Spinal cord (tissue), 10 donors: ENCODE data around the gene SMURF1. TPM values are rescaled to one million over a fixed set of nuclear protein-coding genes. Genes with fewer than 3 reads are reported as not detected.
A peak's percentile ranks its signal among the peaks of the same experiment; 100 is the strongest.

ENCODE experiments used
- DNase-seq, 6 donors: peaks; one replicate each; pipeline versions ENCODE4 v3.0.0 to v3.0.0-alpha.2; 2013 to 2015; ENCODE audit warnings: low spot score in 6 of 6, low read depth in 4 of 6
- H3K27ac ChIP-seq: one replicate; pipeline ENCODE4 v1.5.1; 2013; ENCODE audit warnings: low read depth, low read length, control low read depth
- H3K27me3 ChIP-seq: one replicate; pipeline ENCODE4 v1.6.1; 2013; ENCODE audit warnings: low read length; ENCODE audit not compliant: control insufficient read depth, insufficient read depth
- H3K36me3 ChIP-seq: one replicate; pipeline ENCODE4 v1.6.1; 2013; ENCODE audit warnings: low read length; ENCODE audit not compliant: control insufficient read depth, insufficient read depth
- H3K4me1 ChIP-seq: one replicate; pipeline ENCODE4 v1.6.1; 2013; ENCODE audit warnings: low read length; ENCODE audit not compliant: control insufficient read depth, insufficient read depth
- H3K4me3 ChIP-seq: one replicate; pipeline ENCODE4 v1.5.1; 2013; ENCODE audit warnings: low read depth, low read length, control low read depth
- H3K9me3 ChIP-seq: one replicate; pipeline ENCODE4 v1.6.1; 2013; ENCODE audit warnings: low read length; ENCODE audit not compliant: control insufficient read depth, insufficient read depth
- WGBS: methylation state at CpG from one replicate; pipeline ENCODE4 v1.1.5; 2013; ENCODE audit warnings: missing lambda C conversion rate; ENCODE audit not compliant: insufficient coverage; 5-methylcytosine and 5-hydroxymethylcytosine counted together
- polyA plus RNA-seq, 2 donors: library from polyadenylated mRNA; unstranded; fragments of 120-200 nt; gene quantifications; one replicate each; pipeline ENCODE4 v1.2.1, GENCODE V29; 2013; ENCODE audit not compliant: insufficient read length in 2 of 2
- total RNA-seq, 2 donors: library from RNA; depleted of rRNA in 1 of 2; stranded (reverse); fragments of 120-200 nt in 1 of 2; fragments of >200 nt in 1 of 2; gene quantifications; one replicate each; pipeline versions ENCODE4 v1.2.3 to v1.2.4, GENCODE V29; 2013 to 2014
- donor health status: healthy.

Gene SMURF1
- total and polyA plus RNA-seq, 4 donors = 22.7 to 28.8 (median 26.8) TPM

DNA sequence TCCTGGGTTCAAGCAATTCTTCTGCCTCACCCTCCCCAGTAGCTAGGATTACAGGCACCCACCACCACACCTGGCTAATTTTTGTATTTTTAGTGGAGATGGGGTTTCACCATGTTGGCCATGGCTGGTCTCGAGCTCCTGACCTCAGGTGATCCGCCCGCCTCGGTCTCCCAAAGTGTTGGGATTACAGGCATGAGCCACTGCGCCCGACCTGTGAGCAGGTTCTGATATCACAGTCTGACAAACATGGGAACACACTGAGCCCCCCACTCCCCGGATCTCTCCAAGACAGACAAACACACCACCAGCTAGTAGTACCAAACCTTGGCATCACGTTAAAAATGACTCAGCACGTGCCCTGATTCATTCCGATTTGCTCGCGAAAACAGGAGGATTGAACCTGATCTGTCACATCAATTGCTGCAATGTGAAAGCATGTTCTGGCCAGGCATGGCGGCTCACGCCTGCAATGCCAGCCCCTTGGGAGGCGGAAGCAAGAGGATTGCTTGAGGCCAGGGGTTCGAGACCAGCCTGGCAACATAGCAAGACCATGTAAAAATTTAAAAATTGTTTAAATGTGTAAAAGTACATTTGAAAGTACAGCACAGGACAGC, 106.5 kb downstream of the SMURF1 start:
- no peak for DNase-seq

DNA sequence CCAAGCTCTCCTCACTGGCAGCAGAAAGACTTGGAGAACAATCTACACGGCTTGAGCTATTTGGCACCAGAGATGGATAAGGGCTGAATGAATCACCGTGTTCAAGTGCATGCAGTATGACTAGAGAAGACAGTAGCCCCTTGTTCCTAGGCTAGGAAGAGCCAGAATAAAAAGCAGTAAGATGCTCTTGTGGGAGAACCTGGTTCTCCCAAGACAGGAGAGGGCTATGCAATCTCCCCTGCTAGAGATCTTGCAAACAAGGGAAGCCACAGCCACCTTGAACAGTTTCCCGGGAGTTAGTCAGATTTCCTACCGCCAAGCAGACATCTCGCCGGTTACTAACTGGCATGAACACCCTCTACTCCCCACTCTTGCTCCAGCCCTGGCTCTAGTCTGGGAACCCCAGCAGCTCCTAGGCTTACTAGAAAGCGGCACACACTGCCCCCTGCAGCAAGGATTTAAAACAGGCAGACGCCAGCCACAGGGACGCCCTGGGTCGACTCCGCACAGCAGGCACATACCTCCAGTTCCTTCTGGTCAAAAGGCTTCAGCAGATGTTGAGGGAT, 107.3 kb downstream of the SMURF1 start:
- Histone ChIP-seq H3K9me3 (no peaks in the 10 kb centered on the region), H3K36me3 (peaks cover 93% of the 10 kb centered on the region), H3K4me1 (peaks cover 29% of the 10 kb centered on the region), H3K27me3 (no peaks in the 10 kb centered on the region), H3K4me3 (no peak overlapping the region), H3K27ac (no peak overlapping the region)
- 62% methylated on average over 11 of the region's 11 CpGs for WGBS
- peak in 1 of 6 donors; percentile 66 for DNase-seq

More for the DNA sequence above, 106.5 kb downstream of the SMURF1 start:
- Histone ChIP-seq H3K9me3 (no peaks in the 10 kb centered on the region), H3K36me3 (peaks cover 92% of the 10 kb centered on the region), H3K4me3 (no peak overlapping the region), H3K27me3 (no peaks in the 10 kb centered on the region), H3K4me1 (peaks cover 29% of the 10 kb centered on the region), H3K27ac (no peak overlapping the region)
- WGBS = over 99% methylated on average over 16 of the region's 16 CpGs

DNA sequence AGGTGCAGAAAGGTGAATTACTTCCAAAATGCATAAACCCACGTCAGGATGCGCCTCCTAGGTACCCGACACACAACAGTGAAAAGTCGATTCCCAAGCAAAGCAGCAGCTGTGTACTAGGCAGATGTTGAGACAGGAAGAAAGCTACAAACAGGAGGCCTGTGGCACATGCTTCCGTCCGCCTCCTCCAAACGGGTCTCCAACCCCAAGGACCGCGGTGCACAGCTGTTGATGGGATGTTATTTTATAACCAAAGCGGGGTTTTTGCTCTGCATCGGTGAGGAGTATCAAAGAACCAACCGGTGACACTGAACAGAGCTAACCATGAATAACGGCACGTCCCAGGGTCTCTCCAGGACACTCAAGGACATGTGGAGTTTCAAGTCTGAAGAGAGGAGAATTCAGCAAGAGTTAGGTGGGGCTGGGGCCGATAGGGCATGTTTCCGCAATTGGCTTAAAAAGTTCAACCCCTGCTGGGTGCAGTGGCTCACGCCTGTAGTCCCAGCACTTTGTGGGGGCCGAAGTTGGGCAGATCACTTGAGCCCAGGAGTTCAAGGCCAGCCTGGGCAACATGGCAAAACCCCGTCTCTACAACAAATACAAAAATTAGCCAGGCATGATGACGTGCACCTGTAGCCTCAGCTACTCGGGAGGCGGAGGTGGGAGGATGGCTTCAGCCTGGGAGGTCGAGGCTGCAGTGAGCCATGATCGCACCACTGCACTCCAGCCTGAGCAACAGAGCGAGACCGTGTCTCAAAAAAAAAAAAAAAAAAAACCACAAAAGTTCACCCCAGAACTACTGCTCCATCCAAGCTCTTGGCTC, 108.0 kb downstream of the SMURF1 start:
- DNase-seq = no peak
- WGBS = 95% methylated on average over 21 of the region's 26 CpGs
- Histone ChIP-seq H3K27ac (no peak overlapping the region), H3K27me3 (no peaks in the 10 kb centered on the region), H3K9me3 (no peaks in the 10 kb centered on the region), H3K36me3 (peaks cover 92% of the 10 kb centered on the region), H3K4me3 (no peak overlapping the region), H3K4me1 (peaks cover 25% of the 10 kb centered on the region)

DNA sequence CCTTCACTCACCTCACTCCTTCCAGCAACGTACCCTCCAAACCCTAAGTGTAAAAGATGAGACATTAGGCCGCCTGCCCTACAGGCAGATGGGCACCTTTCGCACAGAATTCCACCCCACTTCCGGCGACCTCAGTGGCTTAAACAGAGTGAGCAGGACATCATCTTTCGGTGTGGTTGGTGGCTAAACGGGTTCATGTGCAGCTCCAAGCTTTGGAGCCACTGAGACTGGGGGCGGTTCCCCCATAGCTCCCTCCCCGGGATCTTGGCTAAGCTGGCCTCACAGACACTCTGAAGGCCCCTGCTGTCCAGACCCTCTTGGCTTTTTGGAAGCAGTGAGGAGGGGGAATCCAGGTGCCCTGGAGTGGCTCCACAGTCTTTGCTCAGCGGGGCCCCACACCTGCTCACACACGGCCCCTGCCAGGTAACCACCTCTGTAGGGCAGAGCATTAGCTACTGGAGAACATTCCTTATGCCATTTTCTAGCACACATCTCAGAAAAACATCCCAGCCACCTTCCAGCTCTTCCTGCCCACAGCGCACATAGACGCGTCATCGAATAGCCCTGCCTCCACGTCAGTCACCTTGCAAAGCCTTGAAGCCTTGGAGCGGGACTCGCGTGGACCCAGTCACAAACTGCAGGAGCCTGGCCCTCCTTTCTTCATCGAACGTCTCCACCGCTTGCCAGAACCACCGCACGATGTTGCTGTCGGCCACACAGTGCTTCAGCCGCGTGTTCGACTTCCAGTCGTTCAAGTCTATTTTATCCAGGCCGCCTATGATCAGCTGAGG, 108.8 kb downstream of the SMURF1 start:
- peaks cover 17% of the 10 kb centered on the region for H3K4me1 ChIP-seq
- no peaks in the 10 kb centered on the region for H3K9me3 ChIP-seq
- H3K36me3 ChIP-seq = peaks cover 92% of the 10 kb centered on the region
- no peak overlapping the region for H3K4me3 ChIP-seq
- 93% methylated on average over 29 of the region's 30 CpGs for WGBS
- no peak for DNase-seq
- H3K27me3 ChIP-seq = no peaks in the 10 kb centered on the region
- H3K27ac ChIP-seq = no peak overlapping the region

DNA sequence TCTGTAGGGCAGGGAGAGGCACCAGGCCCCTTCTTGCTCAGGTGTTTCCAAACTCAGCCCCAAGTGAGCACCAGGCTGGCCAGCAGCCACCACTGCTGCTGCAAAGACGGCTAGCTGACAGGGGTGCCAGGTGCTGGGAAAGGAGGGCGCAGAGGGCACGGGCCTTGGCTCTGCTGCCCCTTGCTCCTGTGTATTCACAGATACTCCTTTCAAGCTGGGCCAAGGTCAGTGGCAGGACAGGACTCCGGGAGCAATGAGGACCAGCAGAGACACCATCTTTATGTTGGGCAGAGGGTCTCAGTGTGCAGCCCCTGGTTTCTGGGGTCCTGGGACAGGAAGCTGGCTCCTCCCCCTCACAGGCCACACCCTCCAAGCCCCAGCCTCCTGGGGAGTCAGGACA, 110.1 kb downstream of the SMURF1 start:
- H3K27ac ChIP-seq = no peak overlapping the region
- peaks cover 94% of the 10 kb centered on the region for H3K36me3 ChIP-seq
- no peaks in the 10 kb centered on the region for H3K27me3 ChIP-seq
- no peak overlapping the region for H3K4me3 ChIP-seq
- 90% methylated on average over 4 of the region's 4 CpGs for WGBS
- no peaks in the 10 kb centered on the region for H3K9me3 ChIP-seq
- no peak for DNase-seq
- H3K4me1 ChIP-seq = peaks cover 15% of the 10 kb centered on the region

DNA sequence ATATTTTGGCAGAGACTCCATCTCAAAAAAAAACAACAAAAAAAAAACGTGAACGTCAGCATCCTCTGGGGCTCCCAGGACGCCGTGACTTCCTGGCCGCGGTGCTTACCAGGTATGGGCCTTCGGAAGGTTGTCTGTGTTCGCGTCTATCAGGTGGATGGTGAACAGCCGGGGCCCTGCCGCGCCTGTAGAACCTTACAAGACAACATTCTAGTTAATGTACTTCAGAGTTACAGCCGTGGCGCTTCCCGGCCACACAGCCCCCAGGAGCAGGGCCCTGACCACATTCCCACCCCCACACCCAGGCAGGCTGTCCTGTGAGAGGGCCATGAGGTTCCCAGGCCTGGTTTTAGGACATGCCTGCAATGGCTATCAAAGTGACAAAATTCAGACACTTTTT, 111.0 kb downstream of the SMURF1 start:
- H3K27me3 ChIP-seq = no peaks in the 10 kb centered on the region
- H3K4me3 ChIP-seq = no peak overlapping the region
- H3K4me1 ChIP-seq = peaks cover 15% of the 10 kb centered on the region
- no peak overlapping the region for H3K27ac ChIP-seq
- no peaks in the 10 kb centered on the region for H3K9me3 ChIP-seq
- WGBS = 91% methylated on average over 15 of the region's 15 CpGs
- peaks cover 94% of the 10 kb centered on the region for H3K36me3 ChIP-seq
- DNase-seq = no peak

DNA sequence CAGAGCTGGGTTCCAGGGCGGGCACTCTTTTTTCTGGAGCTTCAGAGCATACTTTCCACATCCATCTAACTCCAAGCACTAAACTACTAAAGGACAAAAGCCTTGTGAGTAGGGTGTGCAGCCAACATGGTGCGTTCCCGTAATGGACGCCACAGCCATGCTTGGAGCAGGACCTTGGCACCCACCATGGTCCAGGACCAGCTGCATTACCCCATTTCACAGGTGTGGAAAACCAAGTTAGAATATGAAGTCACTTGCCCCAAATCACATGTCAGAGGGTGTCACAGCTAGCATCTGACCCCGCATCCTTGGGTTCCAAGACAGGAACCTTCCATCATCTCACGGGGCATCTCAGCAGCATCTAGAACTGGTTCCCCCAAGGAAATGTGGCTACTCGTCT, 112.4 kb downstream of the SMURF1 start:
- 100% methylated on average over 5 of the region's 7 CpGs for WGBS
- Histone ChIP-seq H3K4me1 (peaks cover 7% of the 10 kb centered on the region), H3K27me3 (no peaks in the 10 kb centered on the region), H3K27ac (no peak overlapping the region), H3K36me3 (peaks cover 87% of the 10 kb centered on the region), H3K4me3 (no peak overlapping the region), H3K9me3 (no peaks in the 10 kb centered on the region)
- no peak for DNase-seq

DNA sequence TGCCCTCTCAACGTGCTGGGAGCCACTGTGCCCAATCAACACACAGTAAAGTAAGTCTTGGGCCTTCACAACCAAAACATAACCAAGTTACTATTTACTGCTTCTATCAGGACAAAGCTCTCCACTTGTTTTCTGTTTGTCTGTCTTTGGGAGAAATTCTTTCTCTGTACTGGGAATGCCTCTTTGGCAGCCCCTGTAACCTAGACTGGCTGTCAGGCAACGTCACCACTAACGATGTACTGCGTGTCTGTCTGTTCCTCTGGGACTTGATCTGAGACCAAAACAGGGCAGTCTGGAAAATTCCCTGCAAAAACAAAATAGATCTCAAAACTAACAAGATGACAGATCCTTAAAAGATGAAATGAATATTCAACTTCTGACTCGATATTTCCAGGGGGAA, 113.0 kb downstream of the SMURF1 start:
- 100% methylated on average over 1 of the region's 5 CpGs for WGBS

DNA sequence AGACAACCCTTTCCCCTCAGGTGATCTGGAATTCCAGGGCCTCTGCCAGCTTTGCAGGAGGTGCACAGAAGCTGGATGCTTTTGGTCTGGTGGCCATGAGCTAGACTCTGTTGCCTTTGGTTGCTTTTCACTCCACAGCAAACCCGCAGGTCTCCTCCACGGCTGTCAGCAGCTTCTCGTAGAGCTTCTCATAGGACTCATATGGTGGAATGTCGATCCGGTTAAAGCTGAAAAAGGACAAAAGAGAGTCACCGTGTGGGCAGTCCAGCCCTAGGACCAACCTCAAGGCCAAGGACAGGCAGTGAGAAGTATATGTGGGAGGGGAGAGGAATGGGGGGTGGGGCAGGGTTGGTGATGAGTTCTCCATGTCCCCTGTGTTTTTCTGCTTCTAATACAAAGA, 113.5 kb downstream of the SMURF1 start:
- Histone ChIP-seq H3K9me3 (no peaks in the 10 kb centered on the region), H3K27ac (no peak overlapping the region), H3K4me1 (no peaks in the 10 kb centered on the region), H3K27me3 (no peaks in the 10 kb centered on the region), H3K4me3 (no peak overlapping the region), H3K36me3 (peaks cover 79% of the 10 kb centered on the region)
- DNase-seq = no peak
- 98% methylated on average over 6 of the region's 6 CpGs for WGBS

More for the DNA sequence above, 113.0 kb downstream of the SMURF1 start:
- Histone ChIP-seq H3K27ac (no peak overlapping the region), H3K36me3 (peaks cover 83% of the 10 kb centered on the region), H3K27me3 (no peaks in the 10 kb centered on the region), H3K9me3 (no peaks in the 10 kb centered on the region), H3K4me1 (peaks cover 3% of the 10 kb centered on the region), H3K4me3 (no peak overlapping the region)
- no peak for DNase-seq
